KG1 (cell line): ENCODE results near the gene DEF6.
A peak's percentile ranks its signal among the peaks of the same experiment; 100 is the strongest.
"Not testable (repeated sequence)": the region's sequence is repeated elsewhere in the genome, so short reads cannot be mapped to it uniquely, and the experiment has no call there.

Experiments used
- DNase-seq: peaks from one replicate; lab custom pipeline; 2025; lab: John Stamatoyannopoulos, UW

Gene DEF6

DNA sequence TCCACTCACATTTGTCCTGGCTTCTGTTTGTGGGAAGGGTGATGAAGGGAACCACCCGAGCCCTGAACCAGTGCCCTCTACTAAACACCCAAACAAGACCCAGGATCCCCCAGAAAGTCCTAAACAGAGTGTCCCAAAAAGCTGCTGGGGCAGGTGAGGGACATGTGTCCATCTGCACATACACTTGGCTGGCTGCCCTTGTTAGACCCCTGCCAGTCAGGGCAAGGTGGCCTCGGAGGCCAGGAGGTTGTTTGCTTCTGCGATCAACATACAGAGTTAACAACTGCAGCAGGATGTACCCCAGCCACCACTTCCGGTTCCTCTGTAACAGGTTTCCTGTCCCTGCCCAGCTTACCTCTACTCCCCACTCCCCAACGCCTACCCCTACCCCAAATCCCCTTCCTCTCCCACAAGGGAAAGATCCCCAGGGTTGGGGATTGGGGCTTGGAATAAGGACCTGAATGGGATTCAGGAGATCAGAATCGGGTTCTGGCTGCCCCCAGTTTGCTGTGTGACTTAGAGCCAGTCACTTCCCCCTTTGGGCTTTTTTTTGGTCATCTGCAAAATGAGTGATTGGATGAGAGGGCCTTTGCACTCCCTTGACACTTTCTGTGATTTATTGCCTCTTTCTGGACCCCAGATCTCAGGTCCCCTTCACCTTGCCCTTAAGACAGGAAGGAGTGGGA is 13.9 kb downstream of the DEF6 start:
- DNase-seq: peak; percentile 73

DNA sequence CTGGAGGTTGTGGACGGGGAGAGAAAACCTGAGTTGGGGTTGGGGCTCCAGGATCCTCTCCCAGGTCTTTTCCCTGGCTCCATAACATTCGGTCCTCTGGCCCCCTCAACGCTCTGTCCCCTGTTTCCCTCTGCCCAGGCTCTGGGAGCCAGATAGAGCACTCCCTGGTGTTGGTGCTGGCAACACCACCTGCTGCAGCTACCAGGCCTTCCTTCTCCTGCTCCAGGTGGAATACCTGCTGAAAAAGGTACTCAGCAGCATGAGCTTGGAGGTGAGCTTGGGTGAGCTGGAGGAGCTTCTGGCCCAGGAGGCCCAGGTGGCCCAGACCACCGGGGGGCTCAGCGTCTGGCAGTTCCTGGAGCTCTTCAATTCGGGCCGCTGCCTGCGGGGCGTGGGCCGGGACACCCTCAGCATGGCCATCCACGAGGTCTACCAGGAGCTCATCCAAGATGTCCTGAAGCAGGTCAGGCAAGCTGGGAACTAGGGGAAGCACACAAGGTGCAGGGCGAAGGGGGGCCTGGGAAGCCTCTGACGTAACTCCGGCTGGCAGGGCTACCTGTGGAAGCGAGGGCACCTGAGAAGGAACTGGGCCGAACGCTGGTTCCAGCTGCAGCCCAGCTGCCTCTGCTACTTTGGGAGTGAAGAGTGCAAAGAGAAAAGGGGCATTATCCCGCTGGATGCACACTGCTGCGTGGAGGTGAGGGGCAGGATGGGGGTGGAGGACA is 14.6 kb downstream of the DEF6 start:
- no peak for DNase-seq

DNA sequence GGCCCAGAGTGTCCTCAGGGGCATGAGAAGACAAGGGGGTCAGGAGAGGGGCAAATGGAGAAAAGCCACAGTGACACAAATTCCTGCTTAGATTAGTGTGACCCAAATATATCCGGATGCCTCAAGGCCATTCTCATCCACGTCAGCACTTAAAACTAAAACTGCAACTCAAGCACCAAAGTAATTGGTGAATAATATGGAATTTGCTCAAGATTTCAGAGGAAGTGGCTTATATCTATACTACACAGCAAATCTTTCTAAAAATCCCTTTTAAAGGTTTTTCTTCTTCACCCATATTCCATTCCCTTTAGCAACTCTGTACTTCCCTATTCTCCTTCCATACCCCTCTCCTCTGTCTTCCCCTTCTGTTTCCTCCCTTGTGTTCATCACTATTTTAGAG is 15.2 kb downstream of the DEF6 start:
- no peak for DNase-seq

GRCh38 chr6:35317483-35318195 is 20.0 kb downstream of the DEF6 start:
- no peak for DNase-seq

DNA sequence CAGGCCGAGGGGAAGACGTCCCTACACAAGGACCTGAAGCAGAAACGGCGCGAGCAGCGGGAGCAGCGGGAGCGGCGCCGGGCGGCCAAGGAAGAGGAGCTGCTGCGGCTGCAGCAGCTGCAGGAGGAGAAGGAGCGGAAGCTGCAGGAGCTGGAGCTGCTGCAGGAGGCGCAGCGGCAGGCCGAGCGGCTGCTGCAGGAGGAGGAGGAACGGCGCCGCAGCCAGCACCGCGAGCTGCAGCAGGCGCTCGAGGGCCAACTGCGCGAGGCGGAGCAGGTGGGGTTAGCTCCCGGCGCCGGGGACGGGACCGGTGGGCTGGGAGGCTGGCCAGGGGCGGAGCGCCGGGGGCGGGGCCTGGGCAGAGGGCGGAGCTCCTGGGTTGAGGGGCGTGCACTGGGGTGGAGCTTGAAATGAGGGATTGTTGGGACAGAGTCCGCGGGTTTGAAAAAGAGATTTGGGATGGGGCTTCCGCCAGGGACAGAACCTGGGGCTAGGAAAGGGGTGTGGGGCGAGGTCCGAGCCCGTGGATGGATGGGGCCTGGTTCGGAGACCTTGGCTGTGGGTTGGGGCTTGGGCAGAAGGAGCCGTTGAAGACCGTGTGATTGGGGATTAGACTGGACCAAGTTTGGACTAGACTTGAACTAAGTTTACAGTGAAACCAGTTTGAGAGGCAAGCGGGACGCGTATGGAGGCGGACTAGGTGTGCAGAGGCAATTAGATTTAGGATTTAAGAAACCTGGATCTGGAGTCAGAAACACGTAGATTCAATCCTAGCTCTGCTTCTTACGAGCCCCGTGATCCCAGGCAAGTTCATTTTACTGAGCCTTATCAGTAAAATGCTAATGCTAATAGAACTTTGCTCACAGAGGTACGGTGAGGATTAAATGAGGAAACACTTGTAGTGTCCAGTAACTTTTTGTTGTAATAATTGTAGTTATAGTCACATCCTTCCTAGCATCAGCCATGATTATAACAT is 20.9 kb downstream of the DEF6 start:
- DNase-seq: no peak

GRCh38 chr6:35319346-35320030 is 21.9 kb downstream of the DEF6 start:
- no peak for DNase-seq

- DNase-seq: no peak
These were observed 22.4 kb downstream of the DEF6 start for GRCh38 chr6:35320031-35320410.

DNA sequence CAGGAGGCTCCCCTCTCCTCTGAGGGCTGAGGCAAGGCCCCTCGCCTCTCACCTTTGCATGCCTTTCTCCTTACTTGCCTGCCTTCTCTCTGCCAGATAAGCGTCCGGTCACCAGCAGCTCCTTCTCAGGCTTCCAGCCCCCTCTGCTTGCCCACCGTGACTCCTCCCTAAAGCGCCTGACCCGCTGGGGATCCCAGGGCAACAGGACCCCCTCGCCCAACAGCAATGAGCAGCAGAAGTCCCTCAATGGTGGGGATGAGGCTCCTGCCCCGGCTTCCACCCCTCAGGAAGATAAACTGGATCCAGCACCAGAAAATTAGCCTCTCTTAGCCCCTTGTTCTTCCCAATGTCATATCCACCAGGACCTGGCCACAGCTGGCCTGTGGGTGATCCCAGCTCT is 23.5 kb downstream of the DEF6 start:
- no peak for DNase-seq

- DNase-seq: peak; percentile 35
These were observed 29.9 kb downstream of the DEF6 start for GRCh38 chr6:35327349-35328027.

DNA sequence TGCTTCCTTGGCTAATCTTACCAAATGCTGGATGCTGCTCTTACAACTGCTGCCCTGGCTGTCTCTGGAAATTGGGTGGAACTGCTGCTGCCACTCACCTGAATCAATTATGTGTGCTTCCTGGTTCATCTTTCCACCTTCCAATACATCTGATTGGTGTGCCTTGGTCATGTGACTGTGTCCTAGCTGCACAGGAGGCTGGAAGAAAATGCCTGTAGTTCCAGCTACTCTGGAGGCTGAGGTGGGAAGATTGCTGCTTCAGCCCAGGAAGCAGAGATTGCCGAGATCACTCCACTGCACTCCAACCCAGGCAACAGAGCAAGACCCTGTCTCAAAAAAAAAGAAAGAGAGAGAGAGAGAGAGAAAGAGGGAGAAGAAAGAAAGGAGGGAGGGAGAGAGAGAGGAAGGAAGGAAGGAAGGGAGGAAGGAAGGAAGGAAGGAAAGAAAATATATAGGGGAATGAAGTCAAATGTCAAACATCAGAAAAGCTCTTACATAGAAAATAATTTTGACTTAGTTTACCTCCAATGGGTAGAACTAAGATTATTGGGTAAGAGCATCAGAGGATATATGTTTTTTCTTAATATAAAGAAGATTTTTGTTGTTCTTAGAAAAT is 30.6 kb downstream of the DEF6 start:
- DNase-seq: no peak

DNA sequence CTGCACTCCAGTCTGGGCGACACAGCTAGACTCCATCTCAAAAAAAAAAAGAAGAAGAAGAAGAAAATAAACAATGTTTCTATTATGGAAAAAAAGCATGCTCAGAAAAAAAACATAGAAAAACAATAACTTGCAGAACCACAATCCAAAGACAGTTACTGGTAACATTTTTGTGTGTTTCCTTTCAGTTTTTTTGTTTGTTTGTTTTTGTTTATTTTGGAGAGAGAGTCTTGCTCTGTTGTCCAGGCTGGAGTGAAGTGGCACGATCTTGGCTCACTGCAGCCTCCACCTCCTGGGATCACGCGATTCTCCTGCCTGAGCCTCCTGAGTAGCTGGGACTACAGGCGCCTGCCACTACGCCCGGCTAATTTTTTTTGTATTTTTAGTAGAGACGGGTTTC is 31.3 kb downstream of the DEF6 start:
- not testable (repeated sequence) for DNase-seq

- DNase-seq: no peak
These were observed 33.0 kb downstream of the DEF6 start for GRCh38 chr6:35330541-35331119.

DNA sequence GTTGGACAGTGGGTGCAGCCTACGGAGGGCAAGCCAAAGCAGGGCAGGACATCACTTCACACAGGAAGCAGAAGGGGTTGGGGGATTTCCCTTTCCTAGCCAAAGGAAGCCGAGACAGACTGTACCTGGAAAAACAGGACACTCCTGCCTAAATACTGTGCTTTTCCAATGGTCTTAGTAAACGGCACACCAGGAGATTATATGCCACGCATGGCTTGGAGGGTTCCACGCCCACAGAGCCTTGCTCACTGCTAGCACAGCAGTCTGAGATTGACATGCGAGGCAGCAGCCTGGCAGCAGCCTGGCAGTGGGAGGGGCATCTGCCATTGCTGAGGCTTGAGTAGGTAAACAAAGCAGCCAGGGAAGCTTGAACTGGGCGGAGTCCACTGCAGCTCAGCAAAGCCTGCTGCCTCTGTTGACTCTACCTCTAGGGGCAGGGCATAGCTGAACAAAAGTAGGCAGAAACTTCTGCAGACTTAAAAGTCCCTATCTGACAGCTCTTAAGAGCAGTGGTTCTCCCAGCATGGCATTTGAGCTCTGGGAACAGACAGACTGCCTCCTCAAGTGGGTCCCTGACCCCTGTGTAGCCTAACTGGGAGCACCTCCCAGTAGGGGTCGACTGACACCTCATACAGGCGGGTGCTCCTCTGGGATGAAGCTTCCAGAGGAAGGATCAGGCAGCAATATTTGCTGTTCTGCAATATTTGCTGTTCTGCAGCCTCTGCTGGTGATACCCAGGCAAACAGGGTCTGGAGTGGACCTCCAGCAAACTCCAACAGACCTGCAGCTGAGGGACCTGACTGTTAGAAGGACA is 34.7 kb downstream of the DEF6 start:
- DNase-seq: not testable (repeated sequence)

DNA sequence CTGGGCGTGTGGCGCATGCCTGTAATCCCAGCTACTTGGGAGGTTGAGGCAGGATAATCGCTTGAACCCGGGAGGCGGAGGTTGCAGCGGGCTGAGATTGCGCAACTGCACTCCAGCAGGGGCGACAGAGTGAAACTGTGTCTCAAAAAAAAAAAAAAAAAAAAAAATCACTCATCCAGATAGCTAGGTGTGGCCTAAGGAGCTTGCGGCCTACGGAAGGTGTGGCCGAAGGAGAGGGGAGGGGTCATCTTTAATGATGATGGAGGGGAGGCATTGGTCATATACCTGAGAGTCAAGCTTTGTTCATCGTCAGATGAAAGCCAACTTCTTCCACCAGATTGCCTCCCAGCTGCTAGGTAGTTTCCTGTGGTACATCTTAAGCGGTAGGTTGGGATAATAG is 43.9 kb downstream of the DEF6 start:
- DNase-seq: no peak

DNA sequence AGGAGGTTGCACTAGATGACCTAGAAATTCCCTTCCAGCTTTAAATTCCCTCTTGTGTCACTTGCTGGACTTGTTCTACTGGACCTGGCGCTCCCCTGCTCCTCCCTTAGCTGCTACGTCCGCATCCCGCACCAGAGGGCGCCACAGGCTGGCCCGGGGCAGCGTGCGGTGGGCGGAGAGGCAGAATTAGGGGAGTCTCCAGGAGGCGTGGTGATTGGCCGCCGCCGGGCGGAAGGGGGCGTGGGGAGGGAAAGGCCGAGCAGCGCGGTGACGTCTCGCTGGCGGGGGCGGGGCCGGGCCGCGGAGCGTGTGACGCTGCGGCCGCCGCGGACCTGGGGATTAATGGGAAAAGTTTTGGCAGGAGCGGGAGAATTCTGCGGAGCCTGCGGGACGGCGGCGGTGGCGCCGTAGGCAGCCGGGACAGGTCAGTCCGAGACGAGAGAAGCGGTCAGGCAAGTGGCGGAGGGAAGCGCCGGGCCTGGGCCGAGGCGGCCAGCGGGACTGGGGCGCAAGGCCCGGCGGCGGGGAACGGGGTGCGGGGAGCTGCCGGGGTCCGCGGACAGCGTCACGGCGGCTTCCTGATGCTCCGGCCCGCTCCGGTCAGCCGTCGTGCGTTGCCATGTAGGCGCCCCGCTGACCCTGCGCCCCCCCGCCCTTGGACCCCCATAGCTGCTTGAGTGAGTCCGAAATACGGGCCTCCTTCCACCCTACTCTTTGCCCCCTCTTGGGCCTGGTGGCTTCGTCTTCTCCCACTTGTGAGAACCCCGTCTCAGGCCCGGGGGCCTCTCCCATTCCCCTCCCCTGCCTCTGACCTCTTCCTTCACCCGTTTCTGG is 44.9 kb downstream of the DEF6 start, which contains the start of gene PPARD:
Gene PPARD (plus strand): TSS at position 301 of the 834 bp plus-strand sequence. CDS start 68,530 bp downstream, outside the sequence.
- DNase-seq: peak; percentile 90

DNA sequence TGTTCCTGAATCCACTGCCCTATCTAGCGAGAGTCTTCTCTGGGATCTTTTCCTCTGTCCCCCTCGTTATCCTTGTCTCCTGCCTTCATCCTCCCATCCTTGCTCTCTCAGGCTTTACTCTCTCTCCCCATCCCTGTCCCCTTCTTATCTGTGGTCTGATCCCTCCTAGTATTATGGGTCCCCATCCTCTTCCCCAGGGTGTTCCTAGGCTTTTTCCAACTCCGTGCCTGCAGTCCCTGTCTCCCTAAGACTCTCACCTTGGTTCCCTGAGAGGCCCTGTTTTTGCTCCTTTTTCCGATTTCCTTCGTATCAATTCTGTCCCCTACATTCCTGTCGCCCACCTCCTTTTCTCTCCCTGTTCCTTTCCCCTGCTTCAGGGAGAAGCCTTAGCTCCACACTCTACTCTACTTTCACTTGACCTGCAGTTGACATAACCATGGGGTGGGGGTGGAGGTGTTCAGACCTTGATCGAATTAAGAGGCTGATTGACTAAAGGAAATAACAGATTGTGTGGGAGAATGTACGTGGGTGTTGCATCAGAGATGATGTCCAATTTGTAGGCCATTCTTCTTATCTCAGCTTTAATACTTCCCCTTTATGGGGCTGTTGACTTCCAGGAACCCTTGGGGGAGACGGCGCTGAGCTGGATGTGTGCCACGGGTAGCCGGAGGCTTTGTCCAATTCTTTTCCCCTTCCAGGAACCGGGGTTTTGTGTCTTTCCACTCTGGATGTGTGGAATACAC is 45.6 kb downstream of the DEF6 start:
- no peak for DNase-seq

DNA sequence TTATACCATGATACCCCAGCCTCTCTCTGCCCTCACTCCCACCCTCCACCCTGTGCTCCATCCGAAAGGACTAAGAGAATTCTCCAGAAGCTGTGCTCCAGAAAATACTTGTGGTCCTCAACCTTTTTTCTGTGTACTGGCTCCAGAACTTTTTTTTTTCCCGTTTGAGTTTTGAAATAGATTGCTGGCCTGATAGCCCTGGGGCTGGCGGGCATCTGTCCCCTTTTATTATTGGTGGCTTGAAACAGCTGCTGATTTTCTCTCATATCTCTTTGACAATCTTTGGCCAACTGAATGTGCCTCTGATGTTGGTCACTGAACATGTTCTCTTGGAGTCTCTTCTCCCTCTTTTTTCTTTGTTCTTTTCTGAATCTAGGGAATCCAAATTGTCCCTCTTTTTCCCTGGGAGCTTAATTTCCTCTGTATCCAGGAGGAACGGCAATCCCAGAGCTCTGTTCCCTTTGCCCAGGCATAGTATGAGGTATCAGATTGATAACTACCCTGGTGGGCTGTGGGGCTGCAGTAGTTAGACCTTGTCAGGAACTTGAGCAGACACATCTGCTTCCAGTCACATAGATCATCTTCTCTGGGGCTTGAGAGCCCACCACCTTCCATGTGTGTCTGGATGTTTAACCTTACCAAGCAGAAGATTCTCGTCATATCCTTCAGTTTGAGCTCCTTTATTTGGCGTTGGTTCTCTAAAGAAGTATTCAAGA is 46.4 kb downstream of the DEF6 start:
- DNase-seq: no peak
